ENCODE data around the gene PPIL4.

- TF ChIP-seq POLR2A (IDR thresholded peaks at IDR 0.05; ENCODE audit: low read length), result no peak
- TF ChIP-seq GATA1 (IDR thresholded peaks at IDR 0.05; ENCODE audit: low read depth, low read length), result no peak
Measured at GRCh38 chr6:149476789-149477455, 68.9 kb downstream of the PPIL4 start.

Measured in erythroblast (primary cell).